Astrocyte (in vitro differentiated cells and primary cell): Measurements from ENCODE around the gene PIMREG. TPM values are rescaled to one million over a fixed set of nuclear protein-coding genes. Genes with fewer than 3 reads are reported as not detected.

Experiments
- DNase-seq: peaks from one replicate; pipeline ENCODE4 v3.0.0-alpha.2; 2010; ENCODE audit warnings: low read depth
- FAIRE-seq: peaks from 2 replicates; lab custom pipeline; 2011; peaks lifted over from hg19 to GRCh38; lab: Jason Lieb, UNC
- H2AFZ ChIP-seq: 2 replicates; pipeline ENCODE4 v1.6.0; 2012; ENCODE audit warnings: low read depth, low read length, inconsistent platforms
- H3K27ac ChIP-seq: 2 replicates; pipeline ENCODE4 v1.5.1; 2011; ENCODE audit warnings: low read depth, low read length, inconsistent platforms
- H3K27me3 ChIP-seq: 2 replicates; pipeline ENCODE4 v1.6.0; 2011; ENCODE audit warnings: low read length, inconsistent platforms; ENCODE audit not compliant: insufficient read depth
- H3K36me3 ChIP-seq: 2 replicates; pipeline ENCODE4 v1.5.1; 2011; ENCODE audit warnings: low read length, inconsistent platforms; ENCODE audit not compliant: insufficient read depth
- H3K4me1 ChIP-seq: 2 replicates; pipeline ENCODE4 v1.5.1; 2011; ENCODE audit warnings: low read length, inconsistent platforms; ENCODE audit not compliant: insufficient read depth
- H3K4me2 ChIP-seq: 2 replicates; pipeline ENCODE4 v1.6.0; 2012; ENCODE audit warnings: low read length, inconsistent platforms
- H3K4me3 ChIP-seq: 2 replicates; pipeline ENCODE4 v1.5.1; 2011; ENCODE audit warnings: low read depth, mild to moderate bottlenecking, low read length, inconsistent platforms; ENCODE audit not compliant: insufficient read depth
- H3K79me2 ChIP-seq: 2 replicates; pipeline ENCODE4 v1.6.0; 2012; ENCODE audit warnings: mild to moderate bottlenecking, low read length, inconsistent platforms; ENCODE audit not compliant: insufficient read depth
- H3K9ac ChIP-seq: 2 replicates; pipeline ENCODE4 v1.6.0; 2012; ENCODE audit warnings: mild to moderate bottlenecking, low read length, inconsistent platforms
- H3K9me3 ChIP-seq: 2 replicates; pipeline ENCODE4 v1.5.1; 2012; ENCODE audit warnings: low read depth, mild to moderate bottlenecking, low read length, inconsistent platforms; ENCODE audit not compliant: insufficient read depth
- H4K20me1 ChIP-seq: 2 replicates; pipeline ENCODE4 v1.6.0; 2012; ENCODE audit warnings: low read length, inconsistent platforms; ENCODE audit not compliant: insufficient read depth
- H3K27ac Mint-ChIP-seq: one replicate; pipeline ENCODE4 v1.8.0; 2021; ENCODE audit warnings: mild to moderate bottlenecking, mixed read lengths; ENCODE audit not compliant: unreplicated experiment
- H3K27me3 Mint-ChIP-seq: one replicate; pipeline ENCODE4 v1.8.0; 2021; ENCODE audit warnings: low read depth, mixed read lengths; ENCODE audit not compliant: unreplicated experiment
- H3K36me3 Mint-ChIP-seq: one replicate; pipeline ENCODE4 v1.8.0; 2021; ENCODE audit warnings: low read depth, mixed read lengths; ENCODE audit not compliant: unreplicated experiment
- H3K4me1 Mint-ChIP-seq: one replicate; pipeline ENCODE4 v1.8.0; 2021; ENCODE audit warnings: low read depth, mixed read lengths; ENCODE audit not compliant: unreplicated experiment
- H3K4me3 Mint-ChIP-seq: one replicate; pipeline ENCODE4 v1.8.0; 2021; ENCODE audit warnings: mild to moderate bottlenecking, moderate library complexity, mixed read lengths; ENCODE audit not compliant: unreplicated experiment
- H3K9me3 Mint-ChIP-seq: one replicate; pipeline ENCODE4 v1.8.0; 2021; ENCODE audit warnings: mild to moderate bottlenecking, mixed read lengths; ENCODE audit not compliant: unreplicated experiment
- EZH2 ChIP-seq: IDR thresholded peaks from 2 replicates; pipeline ENCODE4 v1.6.1; 2012; ENCODE audit warnings: mild to moderate bottlenecking, low read length, inconsistent platforms; ENCODE audit not compliant: insufficient read depth
- total RNA-seq: library from RNA; stranded (reverse); gene quantifications from 2 replicates; pipeline ENCODE4 v1.2.1, GENCODE V29; 2021
- TF ChIP-seq, protein P1 (sequence below): IDR thresholded peaks from 2 replicates; pipeline ENCODE4 v1.5.1; 2011; ENCODE audit warnings: low read depth, mild to moderate bottlenecking, inconsistent platforms, low read length, moderate library complexity; ENCODE audit not compliant: insufficient read depth

PIMREG gene
- total RNA-seq, 1 donor from 2014 or later: 2.6 TPM

DNA sequence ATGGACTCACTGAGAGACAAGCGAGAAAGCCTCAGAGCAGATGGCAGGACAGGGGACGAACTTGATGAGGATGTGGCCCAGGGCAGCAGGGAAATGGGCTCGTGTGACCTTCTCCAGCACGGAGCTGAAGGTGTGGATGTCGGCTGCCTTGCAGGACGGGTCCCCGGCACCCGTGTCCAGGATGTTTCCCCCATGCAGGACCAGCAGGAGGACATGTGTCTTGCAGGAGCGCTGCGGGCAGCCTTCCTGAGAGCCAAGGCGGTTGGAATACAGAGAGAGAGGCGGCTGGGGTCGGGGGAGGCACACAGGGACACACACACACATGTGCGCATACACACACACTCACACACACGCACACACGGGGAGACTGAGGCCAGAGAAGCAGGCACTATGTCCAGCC, 39.3 kb downstream of the PIMREG start:
- H2AFZ ChIP-seq: no peak overlapping the region
- no peak overlapping the region for H3K4me3 Mint-ChIP-seq
- no peaks in the 10 kb centered on the region for H3K36me3 ChIP-seq
- H3K4me3 ChIP-seq: no peak overlapping the region
- H3K9me3 ChIP-seq: no peaks in the 10 kb centered on the region
- TF ChIP-seq EZH2: no peak
- TF ChIP-seq, protein P1, sequence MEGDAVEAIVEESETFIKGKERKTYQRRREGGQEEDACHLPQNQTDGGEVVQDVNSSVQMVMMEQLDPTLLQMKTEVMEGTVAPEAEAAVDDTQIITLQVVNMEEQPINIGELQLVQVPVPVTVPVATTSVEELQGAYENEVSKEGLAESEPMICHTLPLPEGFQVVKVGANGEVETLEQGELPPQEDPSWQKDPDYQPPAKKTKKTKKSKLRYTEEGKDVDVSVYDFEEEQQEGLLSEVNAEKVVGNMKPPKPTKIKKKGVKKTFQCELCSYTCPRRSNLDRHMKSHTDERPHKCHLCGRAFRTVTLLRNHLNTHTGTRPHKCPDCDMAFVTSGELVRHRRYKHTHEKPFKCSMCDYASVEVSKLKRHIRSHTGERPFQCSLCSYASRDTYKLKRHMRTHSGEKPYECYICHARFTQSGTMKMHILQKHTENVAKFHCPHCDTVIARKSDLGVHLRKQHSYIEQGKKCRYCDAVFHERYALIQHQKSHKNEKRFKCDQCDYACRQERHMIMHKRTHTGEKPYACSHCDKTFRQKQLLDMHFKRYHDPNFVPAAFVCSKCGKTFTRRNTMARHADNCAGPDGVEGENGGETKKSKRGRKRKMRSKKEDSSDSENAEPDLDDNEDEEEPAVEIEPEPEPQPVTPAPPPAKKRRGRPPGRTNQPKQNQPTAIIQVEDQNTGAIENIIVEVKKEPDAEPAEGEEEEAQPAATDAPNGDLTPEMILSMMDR: no peak
- H3K9ac ChIP-seq: no peak overlapping the region
- no peak overlapping the region for H3K27ac Mint-ChIP-seq
- H3K27me3 ChIP-seq: peaks cover 8% of the 10 kb centered on the region
- no peaks in the 10 kb centered on the region for H3K79me2 ChIP-seq
- FAIRE-seq (no peak), DNase-seq (no peak)
- H3K4me1 Mint-ChIP-seq: peaks cover 7% of the 10 kb centered on the region
- peaks cover 69% of the 10 kb centered on the region for H3K27me3 Mint-ChIP-seq
- no peaks in the 10 kb centered on the region for H3K4me1 ChIP-seq
- H4K20me1 ChIP-seq: no peaks in the 10 kb centered on the region
- no peaks in the 10 kb centered on the region for H3K9me3 Mint-ChIP-seq
- peaks cover 7% of the 10 kb centered on the region for H3K36me3 Mint-ChIP-seq
- H3K4me2 ChIP-seq: no peak overlapping the region
- no peak overlapping the region for H3K27ac ChIP-seq

DNA sequence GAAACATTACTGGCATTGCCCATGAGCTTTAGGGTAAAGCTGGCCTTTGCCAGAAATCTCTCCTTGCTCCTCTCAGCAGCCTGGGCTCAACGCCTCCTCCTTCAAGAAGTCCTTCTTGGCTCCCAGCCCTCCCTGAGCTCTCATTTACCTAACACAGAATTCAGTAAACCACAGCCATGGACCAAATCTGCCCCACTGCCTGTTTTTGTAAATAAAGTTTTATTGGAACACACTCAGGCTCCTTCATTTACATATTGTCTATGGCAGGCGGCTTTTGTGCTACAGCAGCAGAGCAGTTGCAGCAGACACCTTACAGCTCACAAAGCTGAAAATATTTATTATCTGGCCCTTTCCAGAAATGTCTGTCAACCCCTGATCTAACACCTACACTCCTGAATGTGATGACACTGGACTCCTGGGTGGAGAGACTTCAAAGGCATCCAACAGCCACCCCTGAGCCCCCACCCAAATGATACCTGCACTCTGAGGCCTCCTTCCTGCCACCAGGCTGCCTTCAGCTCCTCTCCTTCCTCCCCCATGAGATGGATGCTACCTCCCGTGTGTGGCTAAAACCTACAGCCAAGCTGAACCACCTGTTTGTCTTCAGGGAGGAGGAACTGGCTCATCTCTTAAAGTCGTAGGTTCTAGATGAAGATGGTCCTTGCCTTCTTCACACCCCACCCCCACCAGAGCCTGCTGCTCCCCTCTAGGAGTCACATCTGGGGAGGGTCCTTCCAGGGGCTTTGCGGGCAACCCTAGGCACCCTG, 41.6 kb downstream of the PIMREG start:
- H3K4me2 ChIP-seq: no peak overlapping the region
- no peaks in the 10 kb centered on the region for H3K36me3 ChIP-seq
- no peak overlapping the region for H3K27ac Mint-ChIP-seq
- H3K4me1 ChIP-seq: no peaks in the 10 kb centered on the region
- H4K20me1 ChIP-seq: no peaks in the 10 kb centered on the region
- no peak overlapping the region for H3K9ac ChIP-seq
- no peak for DNase-seq
- H3K36me3 Mint-ChIP-seq: peaks cover 4% of the 10 kb centered on the region
- H3K4me3 ChIP-seq: no peak overlapping the region
- TF ChIP-seq EZH2: no peak
- TF ChIP-seq, protein P1: no peak
- no peaks in the 10 kb centered on the region for H3K9me3 Mint-ChIP-seq
- H3K27ac ChIP-seq: no peak overlapping the region
- no peaks in the 10 kb centered on the region for H3K79me2 ChIP-seq
- H3K4me1 Mint-ChIP-seq: peaks cover 10% of the 10 kb centered on the region
- no peaks in the 10 kb centered on the region for H3K27me3 ChIP-seq
- no peak overlapping the region for H3K4me3 Mint-ChIP-seq
- FAIRE-seq: no peak
- H3K9me3 ChIP-seq: no peaks in the 10 kb centered on the region
- H2AFZ ChIP-seq: no peak overlapping the region
- H3K27me3 Mint-ChIP-seq: peaks cover 58% of the 10 kb centered on the region
